ENCODE measurements around the gene PTGES.

- no peak for TF ChIP-seq POLR2AphosphoS5 (IDR thresholded peaks at IDR 0.05; ENCODE audit: low read depth, low read length)
- TF ChIP-seq ELF1 (IDR thresholded peaks at IDR 0.05; ENCODE audit: borderline replicate concordance, low read depth): no peak
- TF ChIP-seq POLR2A (IDR thresholded peaks at IDR 0.05; ENCODE audit: borderline replicate concordance, extremely low read depth, insufficient read depth, insufficient read length): no peak
- TF ChIP-seq SRF (IDR thresholded peaks at IDR 0.05; ENCODE audit: low read depth): no peak
- no peak for TF ChIP-seq CTCF (IDR thresholded peaks at IDR 0.05 in 2 of 3, conservative IDR thresholded peaks at IDR 0.05 in 1 of 3; ENCODE audit: borderline replicate concordance in 1 of 3, insufficient read depth in 1 of 3, low read depth in 2 of 3, low read length in 2 of 3)
- no peak for TF ChIP-seq ATF3 (IDR thresholded peaks at IDR 0.05)
- no peak for TF ChIP-seq CEBPB (IDR thresholded peaks at IDR 0.05; ENCODE audit: low read depth)
- no peak for TF ChIP-seq YY1 (IDR thresholded peaks at IDR 0.05; ENCODE audit: extremely low read depth, insufficient replicate concordance, low read depth, low read length)
Measured at GRCh38 chr9:129713402-129713679, 39.5 kb downstream of the PTGES start.

All from HCT116 (cell line).